ENCODE measurements around the gene NANS. TPM values are rescaled to one million over a fixed set of nuclear protein-coding genes. Genes with fewer than 3 reads are reported as not detected.

NANS gene
- total RNA-seq, 1 donor from 2014 or later, result 35.6 TPM

Other genes with a start within 250 kb of the NANS start
- gene FOXE1, start 203.5 kb upstream of the NANS start, total RNA-seq, result 7.6 TPM
- 8.6 TPM for gene TRMO, start 134.2 kb upstream of the NANS start, total RNA-seq
- gene HEMGN, start 118.6 kb upstream of the NANS start, total RNA-seq, result not detected
- gene ANP32B, start 73.4 kb upstream of the NANS start, total RNA-seq, result 102 TPM
- gene TRIM14, start 62.5 kb downstream of the NANS start, total RNA-seq, result 31.0 TPM
- 21.2 TPM for gene CORO2A, start 135.9 kb downstream of the NANS start, total RNA-seq
- 56.0 TPM for gene TBC1D2, start 198.9 kb downstream of the NANS start, total RNA-seq